Ovary (tissue), 9 donors: Measurements from ENCODE around the gene B3GALT4. TPM values are rescaled to one million over a fixed set of nuclear protein-coding genes. Genes with fewer than 3 reads are reported as not detected.

Experiments
- DNase-seq, 5 donors: peaks; one replicate each; pipeline ENCODE4 v3.0.0-alpha.2; 2019 to 2020
- H3K27ac ChIP-seq, 2 donors: fragments of 200-600 bp; one replicate each; pipeline versions ENCODE4 v1.5.1 to v1.8.0; 2019 to 2022
- H3K27me3 ChIP-seq: fragments of 200-600 bp; one replicate; pipeline ENCODE4 v1.8.0; 2022
- H3K36me3 ChIP-seq: fragments of 200-600 bp; sonication (generic); one replicate; pipeline ENCODE4 v1.5.1; 2019
- H3K4me1 ChIP-seq: one replicate; pipeline ENCODE4 v1.8.1; 2013; ENCODE audit warnings: mild to moderate bottlenecking, moderate library complexity; ENCODE audit not compliant: insufficient read depth
- H3K4me3 ChIP-seq: fragments of 200-600 bp; sonication (generic); one replicate; pipeline ENCODE4 v1.5.1; 2017
- H3K9me3 ChIP-seq, 2 donors: fragments of 200-600 bp in 1 of 2; sonication (generic) in 1 of 2; one replicate each; pipeline versions ENCODE4 v1.5.1 to v1.8.1; 2013 to 2019; ENCODE audit warnings: mild to moderate bottlenecking in 1 of 2, moderate library complexity in 1 of 2
- EP300 ChIP-seq: sonication (generic); formaldehyde crosslinking; IDR thresholded peaks from one replicate; pipeline ENCODE4 v1.6.1; 2017; ENCODE audit warnings: antibody characterized with exemption
- POLR2A ChIP-seq: fragments of 450-650 bp; IDR thresholded peaks from one replicate; pipeline ENCODE4 v1.6.1; 2017; ENCODE audit warnings: antibody characterized with exemption, mild to moderate bottlenecking, moderate library complexity
- WGBS, 3 donors: extraction: QIAGEN DNeasy Blood & Tissue Kit in 1 of 3; methylation state at CpG; one replicate each; pipeline versions ENCODE4 v1.1.5 to v1.1.7; 2013 to 2017; 5-methylcytosine and 5-hydroxymethylcytosine counted together
- intact Hi-C, 4 donors: fragments of 100-400 bp; cut with DNase I; formaldehyde crosslinking; loops; one replicate each; pipeline versions ENCODE4 v1.11.0 to v1.15.1; 2022 to 2023
- polyA plus RNA-seq, 2 donors: library from polyadenylated mRNA; stranded (reverse); fragments of 200-250 nt in 1 of 2; fragments of 350-450 nt in 1 of 2; fragmentation: Illumina TruSeq in 1 of 2; extraction: RNeasy Lipid Tissue Mini Kit (QIAGEN cat#74804) in 1 of 2; gene quantifications; one replicate each; pipeline ENCODE4 v1.2.3, GENCODE V29; 2013 to 2014
- total RNA-seq, 7 donors: library from RNA; depleted of rRNA in 2 of 7; stranded (reverse); fragments of >200 nt in 2 of 7; fragmentation: NEBNext Ultra II Directional in 3 of 7; extraction: Animal tissue kit (Norgen Biotek cat#: 25700) in 3 of 7; gene quantifications; one replicate each; pipeline versions ENCODE4 v1.1.0 to v1.2.4, GENCODE V29; 2016 to 2023
- TF ChIP-seq, protein P1 (sequence below), 3 donors: fragments of 450-650 bp in 2 of 3; fragments of 200-600 bp in 1 of 3; IDR thresholded peaks; one replicate each; pipeline versions ENCODE4 v1.5.1 to v1.8.0; 2016 to 2022; ENCODE audit warnings: antibody characterized with exemption in 3 of 3, mild to moderate bottlenecking in 1 of 3
- donor health status: DM: no; HTN: no; CAD: no; lungs with moderate emphysema.
- donor health status: DM: no; HTN: no; CAD: no.
- donor health status: Bipolar disorder and iron deficiency.
- donor health status: DM: yes; HTN: yes; CAD: no.
- donor health status: DM: no; HTN: no; CAD: no.
- donor health status: DM: yes; HTN: yes; CAD: no.

Gene B3GALT4
- total and polyA plus RNA-seq, 9 donors, result 2.7 to 10.6 (median 6.9) TPM

GRCh38 chr6:33248643-33248931, 28.3 kb upstream of the B3GALT4 start:
- Histone ChIP-seq H3K36me3 (no peaks in the 10 kb centered on the region), H3K4me1 (peaks cover 3% of the 10 kb centered on the region), H3K27me3 (no peaks in the 10 kb centered on the region), H3K9me3 (no peaks in the 10 kb centered on the region), H3K4me3 (peak overlapping the region; percentile 51), H3K27ac (peak overlapping the region; percentile 73 to 84)
- intact Hi-C loops, result loop anchor here (2.0 to 10.0 kb wide), 5 partner anchors 86 to 244 kb away; partner anchors contain the start of gene HLA-DOA (in 3 of the 4)
- 0 to 1% (median 1%) methylated on average over 18 of the region's 18 CpGs for WGBS, 3 donors
- DNase-seq, result peak in 1 of 5 donors; percentile 50
- TF ChIP-seq EP300 (no peak), POLR2A (no peak)
- TF ChIP-seq, protein P1, sequence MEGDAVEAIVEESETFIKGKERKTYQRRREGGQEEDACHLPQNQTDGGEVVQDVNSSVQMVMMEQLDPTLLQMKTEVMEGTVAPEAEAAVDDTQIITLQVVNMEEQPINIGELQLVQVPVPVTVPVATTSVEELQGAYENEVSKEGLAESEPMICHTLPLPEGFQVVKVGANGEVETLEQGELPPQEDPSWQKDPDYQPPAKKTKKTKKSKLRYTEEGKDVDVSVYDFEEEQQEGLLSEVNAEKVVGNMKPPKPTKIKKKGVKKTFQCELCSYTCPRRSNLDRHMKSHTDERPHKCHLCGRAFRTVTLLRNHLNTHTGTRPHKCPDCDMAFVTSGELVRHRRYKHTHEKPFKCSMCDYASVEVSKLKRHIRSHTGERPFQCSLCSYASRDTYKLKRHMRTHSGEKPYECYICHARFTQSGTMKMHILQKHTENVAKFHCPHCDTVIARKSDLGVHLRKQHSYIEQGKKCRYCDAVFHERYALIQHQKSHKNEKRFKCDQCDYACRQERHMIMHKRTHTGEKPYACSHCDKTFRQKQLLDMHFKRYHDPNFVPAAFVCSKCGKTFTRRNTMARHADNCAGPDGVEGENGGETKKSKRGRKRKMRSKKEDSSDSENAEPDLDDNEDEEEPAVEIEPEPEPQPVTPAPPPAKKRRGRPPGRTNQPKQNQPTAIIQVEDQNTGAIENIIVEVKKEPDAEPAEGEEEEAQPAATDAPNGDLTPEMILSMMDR (IDR thresholded peaks at IDR 0.05), result peak in 1 of 3 donors; percentile 4

GRCh38 chr6:33248932-33249731, 27.8 kb upstream of the B3GALT4 start:
- intact Hi-C loops, result loop anchor here (2.0 to 10.0 kb wide), 5 partner anchors 86 to 244 kb away; partner anchors contain the start of gene HLA-DOA (in 3 of the 4)
- 0% methylated on average over 51 to 58 of the region's 58 CpGs for WGBS, 3 donors
- H3K9me3 ChIP-seq, result no peaks in the 10 kb centered on the region
- TF ChIP-seq, protein P1 (IDR thresholded peaks at IDR 0.05), result peak in 2 of 3 donors; percentile 9 to 21
- TF ChIP-seq EP300 (no peak), POLR2A (peak; percentile 79)
- peak overlapping the region; percentile 62 for H3K4me3 ChIP-seq
- no peaks in the 10 kb centered on the region for H3K36me3 ChIP-seq
- peaks cover 3% of the 10 kb centered on the region for H3K4me1 ChIP-seq
- no peaks in the 10 kb centered on the region for H3K27me3 ChIP-seq
- DNase-seq, result peak; percentile 94 to 98 (median 97)
- peak overlapping the region; percentile 78 to 84 for H3K27ac ChIP-seq

- H3K27me3 ChIP-seq, result no peaks in the 10 kb centered on the region
- peak overlapping the region; percentile 62 for H3K4me3 ChIP-seq
- no peaks in the 10 kb centered on the region for H3K36me3 ChIP-seq
- peaks cover 3% of the 10 kb centered on the region for H3K4me1 ChIP-seq
- WGBS, 3 donors, result 9 to 17% (median 12%) methylated on average over 14 to 15 of the region's 15 CpGs
- no peaks in the 10 kb centered on the region for H3K9me3 ChIP-seq
- TF ChIP-seq EP300 (no peak), POLR2A (no peak)
- TF ChIP-seq, protein P1 (IDR thresholded peaks at IDR 0.05), result no peak
- intact Hi-C loops, result loop anchor here (2.0 to 10.0 kb wide), 5 partner anchors 87 to 245 kb away; partner anchors contain the start of gene HLA-DOA (in 3 of the 4)
- peak overlapping the region; percentile 78 to 84 for H3K27ac ChIP-seq
- peak in 3 of 5 donors; percentile 41 to 53 (median 47) for DNase-seq
Measured at GRCh38 chr6:33249732-33250630, 26.9 kb upstream of the B3GALT4 start.

DNA sequence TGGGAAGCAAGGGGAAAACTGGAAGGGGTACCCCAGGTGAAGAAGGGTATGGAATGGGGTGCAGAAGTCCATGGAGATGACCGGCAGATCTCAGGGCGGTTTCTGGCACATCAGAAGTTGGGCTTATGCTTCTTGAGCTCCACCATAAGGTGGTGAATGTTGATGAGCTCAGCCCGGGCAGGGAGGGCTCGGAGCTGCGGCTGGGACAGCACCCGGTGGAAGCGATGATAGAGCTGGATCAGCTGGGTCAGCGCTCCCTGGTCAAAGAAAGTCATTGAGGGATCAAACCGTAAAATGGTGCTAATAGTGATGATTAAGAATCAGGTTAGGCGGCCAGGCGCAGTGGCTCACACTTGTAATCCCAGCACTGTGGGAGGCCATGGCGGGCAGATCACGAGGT, 26.2 kb upstream of the B3GALT4 start:
- Histone ChIP-seq H3K9me3 (no peaks in the 10 kb centered on the region), H3K27ac (no peak overlapping the region), H3K36me3 (no peaks in the 10 kb centered on the region), H3K4me3 (no peak overlapping the region), H3K4me1 (peaks cover 3% of the 10 kb centered on the region), H3K27me3 (no peaks in the 10 kb centered on the region)
- TF ChIP-seq POLR2A (no peak), EP300 (no peak)
- TF ChIP-seq, protein P1 (IDR thresholded peaks at IDR 0.05), result no peak
- intact Hi-C loops, result no loop called here
- 90 to 94% (median 93%) methylated on average over 13 of the region's 13 CpGs for WGBS, 3 donors
- DNase-seq, result no peak
